A172 (cell line): ENCODE measurements around the gene RMDN2. TPM values are rescaled to one million over a fixed set of nuclear protein-coding genes. Genes with fewer than 3 reads are reported as not detected.

Source experiments
- DNase-seq: peaks from one replicate; pipeline ENCODE4 v3.0.0-alpha.2; 2015; ENCODE audit warnings: low spot score
- total RNA-seq: library from RNA; depleted of rRNA; stranded (reverse); fragments of >200 nt; shearing (Covaris generic); gene quantifications from 2 replicates; pipeline ENCODE4 v1.2.3, GENCODE V29; 2014; rRNA removed

Gene RMDN2
- total RNA-seq, 1 experiment from 2014 or later = 4.5 TPM

DNA sequence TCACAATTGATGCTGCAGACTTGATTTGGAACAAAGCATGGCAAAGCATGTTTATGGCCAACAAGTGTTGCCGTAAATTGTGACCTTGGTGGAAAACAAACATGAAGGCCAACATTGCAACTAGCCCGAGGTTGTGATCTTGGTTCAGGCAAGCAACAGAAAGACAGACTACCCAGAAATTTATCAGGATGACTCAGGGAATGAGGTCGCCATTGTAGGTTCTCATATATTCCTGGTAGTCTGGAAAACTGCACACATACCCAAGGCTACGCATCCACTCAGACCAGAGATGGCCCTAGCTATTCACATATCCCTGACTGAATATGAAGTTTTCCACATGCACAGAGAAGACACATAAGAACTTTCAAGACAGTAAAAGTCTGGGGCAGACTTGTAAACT is 120.7 kb downstream of the RMDN2 start:
- DNase-seq = no peak

DNA sequence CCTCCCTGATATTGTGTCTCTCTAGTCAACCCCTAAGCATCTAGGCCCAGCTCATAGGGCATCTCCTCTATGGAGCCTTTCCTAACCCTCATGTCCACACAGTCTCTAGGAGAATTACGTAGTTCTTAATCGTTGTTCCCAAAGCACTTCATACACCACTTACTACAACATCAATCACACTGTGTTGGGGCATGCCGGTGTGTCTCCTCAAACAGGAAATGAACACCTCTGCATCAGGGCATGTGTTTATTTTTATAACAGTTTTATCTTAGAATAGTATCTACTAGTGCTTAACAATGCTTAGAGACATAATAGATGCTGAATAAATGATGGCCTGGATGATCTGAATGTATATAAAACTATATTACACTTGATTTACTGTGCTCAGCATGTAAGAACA is 131.1 kb downstream of the RMDN2 start:
- peak; percentile 59 for DNase-seq

DNA sequence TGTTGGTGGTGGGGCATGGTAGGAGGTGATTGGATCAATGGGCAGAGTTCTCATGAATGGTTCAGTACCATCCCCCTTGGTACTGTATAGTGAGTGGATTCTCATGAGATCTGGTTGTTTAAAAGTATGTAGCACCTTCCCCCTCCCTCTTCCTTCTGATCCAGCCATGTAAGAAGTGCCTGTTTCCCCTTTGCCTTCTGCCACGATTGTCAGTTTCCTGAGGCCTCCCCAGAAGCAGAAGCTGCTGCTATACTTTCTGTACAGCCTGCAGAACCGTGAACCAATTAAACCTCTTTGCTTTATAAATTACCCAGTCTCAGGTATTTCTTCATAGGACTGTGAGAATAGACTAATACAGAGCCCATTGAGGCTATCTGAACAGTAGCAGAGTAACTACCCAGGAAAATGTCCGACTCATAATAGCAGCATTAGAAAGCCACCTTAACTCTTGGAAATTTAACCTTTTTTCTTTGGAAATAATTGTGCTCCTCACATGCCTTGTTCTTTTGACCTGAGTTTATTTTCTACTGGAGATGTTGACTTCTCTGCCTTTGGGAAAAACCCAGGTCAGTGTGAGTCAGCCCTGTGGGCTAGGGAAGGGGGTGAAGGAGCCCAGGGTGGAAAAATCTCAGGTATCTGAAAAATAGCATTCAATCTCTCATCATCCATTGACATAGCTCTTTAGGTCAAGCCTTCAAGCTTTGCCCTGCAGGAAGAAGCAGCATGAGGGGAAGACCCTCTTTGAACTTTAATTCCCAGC is 132.7 kb downstream of the RMDN2 start:
- peak; percentile 40 for DNase-seq

DNA sequence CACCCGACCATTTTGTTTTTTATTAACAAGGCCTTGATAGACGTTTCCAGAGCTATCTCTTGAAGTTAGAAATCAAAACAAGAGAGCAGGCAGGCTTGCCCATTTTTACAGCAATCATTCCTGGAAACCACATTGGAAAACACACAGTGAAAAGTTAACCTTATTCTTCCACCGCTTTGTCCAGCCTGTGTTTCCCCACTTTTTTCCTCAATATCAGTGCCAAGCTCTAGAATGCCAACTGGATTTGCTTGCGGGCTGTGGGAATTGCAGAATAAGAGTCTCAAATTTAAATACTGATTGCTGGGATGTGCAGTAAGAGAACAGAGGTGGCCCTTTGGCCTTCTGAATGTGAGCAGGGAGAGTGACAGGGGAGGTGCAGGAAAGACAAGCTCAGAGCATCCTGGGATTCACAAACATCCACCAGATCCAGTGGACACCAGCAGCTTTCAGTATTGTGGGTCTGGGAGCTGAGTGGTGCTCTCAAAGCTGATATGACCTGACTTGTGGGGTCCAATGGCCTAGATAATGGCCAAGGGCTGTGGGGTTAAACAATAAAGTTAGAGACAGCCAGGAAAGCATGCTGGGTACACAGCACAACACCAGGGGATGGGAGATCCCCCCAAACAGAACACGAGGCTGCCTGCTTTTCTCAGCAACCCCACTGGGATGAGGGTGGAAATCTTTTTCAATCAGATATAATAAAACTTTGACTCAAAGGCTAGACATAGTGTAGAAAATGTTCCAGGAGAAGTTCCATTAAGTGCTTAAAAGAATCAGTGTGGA is 135.3 kb downstream of the RMDN2 start:
- DNase-seq = no peak

DNA sequence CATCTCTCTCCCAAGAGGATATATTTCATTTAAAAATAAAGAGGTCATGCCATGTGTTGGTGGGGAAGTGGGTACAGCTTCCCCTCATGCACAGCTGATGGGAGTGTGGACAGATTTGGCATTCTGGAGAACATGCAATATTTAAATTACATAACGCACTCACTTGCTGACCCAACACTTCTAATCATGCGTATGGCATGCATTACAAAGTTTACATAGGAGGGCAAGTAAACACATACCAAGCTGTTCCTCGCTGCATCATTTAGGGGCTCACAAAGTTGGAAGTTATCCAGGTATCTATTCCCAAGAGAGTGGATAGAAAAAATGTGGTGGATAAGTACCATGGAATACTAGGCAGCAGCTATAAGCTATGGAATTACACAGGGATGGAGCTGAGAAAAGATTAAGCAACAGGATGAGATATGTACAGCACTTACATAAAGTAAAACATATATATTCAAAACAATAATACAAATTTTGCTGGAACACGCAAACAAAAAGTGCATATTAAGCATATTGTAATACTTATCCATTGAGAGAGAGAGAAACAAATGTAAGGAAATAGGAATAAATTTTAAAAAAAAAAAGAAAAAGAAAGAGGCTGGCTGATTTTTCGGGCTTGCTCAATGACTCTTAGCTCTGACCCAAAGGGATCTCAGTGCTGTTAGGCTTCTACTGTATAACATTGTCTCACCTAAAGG is 139.9 kb downstream of the RMDN2 start:
- no peak for DNase-seq

DNA sequence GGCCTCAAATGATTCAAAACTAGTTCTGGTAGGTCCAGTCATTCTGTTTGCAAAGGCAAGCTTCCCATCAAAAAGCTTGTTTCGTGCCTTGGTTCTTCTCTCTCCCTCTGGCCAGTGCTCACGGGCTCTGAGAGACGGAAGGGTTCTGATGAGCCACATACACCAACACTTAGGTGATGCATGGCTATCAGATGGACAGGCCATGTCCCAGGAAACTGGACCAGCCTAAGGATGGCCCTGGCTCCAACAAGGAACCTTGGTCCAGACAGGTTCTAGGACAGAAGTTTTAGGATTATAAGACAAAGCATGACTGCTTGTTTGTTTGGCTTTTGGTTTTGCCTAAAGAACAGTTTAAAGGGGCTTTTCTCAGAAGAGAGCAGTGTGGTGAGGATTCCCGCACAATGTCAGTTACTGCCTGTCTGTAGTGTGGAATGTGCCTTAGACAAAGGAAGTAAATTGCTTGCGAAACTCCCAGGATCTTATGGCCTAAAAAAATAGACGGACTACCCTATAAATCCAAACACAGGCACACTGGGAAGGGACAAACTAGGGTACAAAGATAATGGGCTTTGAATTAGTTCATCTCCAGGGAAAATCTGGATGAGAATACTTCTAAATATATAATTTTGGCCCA is 140.5 kb downstream of the RMDN2 start:
- no peak for DNase-seq

DNA sequence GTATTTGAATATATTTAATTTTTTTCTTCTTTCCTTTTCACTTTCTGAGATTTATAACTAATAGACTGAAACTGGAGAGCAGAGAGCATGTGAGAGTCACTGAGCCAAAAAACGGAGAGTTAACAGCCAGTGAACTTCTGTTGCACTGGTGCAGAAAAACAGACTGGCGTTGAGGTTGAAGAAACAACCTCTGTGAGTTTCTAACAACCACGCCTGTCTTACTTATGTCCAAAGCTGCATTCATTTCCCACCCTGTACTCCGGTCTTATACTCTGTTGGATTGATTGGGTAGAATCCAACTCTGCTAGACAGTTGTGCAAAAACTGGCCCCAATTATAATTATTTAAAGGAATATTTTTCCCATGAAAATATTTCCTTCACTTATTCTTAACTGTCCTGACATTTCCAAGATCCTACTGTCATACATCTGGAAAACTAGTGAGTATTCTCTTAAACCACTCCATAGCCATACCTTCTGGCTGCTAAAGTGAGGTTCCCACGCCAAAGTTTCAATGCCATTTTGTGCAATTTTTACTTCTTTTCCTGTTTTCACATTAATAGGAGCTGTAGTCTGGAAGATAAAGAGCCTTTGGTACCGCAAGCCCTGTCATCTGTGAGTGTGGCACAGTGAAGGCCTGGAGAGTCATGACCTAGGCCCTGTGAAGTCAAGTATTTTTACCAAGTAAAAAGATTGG is 141.5 kb downstream of the RMDN2 start:
- no peak for DNase-seq

Other genes with a start within 250 kb of the RMDN2 start
- 0.31 and 0.38 TPM in 2 replicates for gene CYP1B1, start 150.9 kb downstream of the RMDN2 start, total RNA-seq